HuH-7 (cell line): ENCODE results near the gene ZYG11B.
"Not testable (repeated sequence)": the region's sequence is repeated elsewhere in the genome, so short reads cannot be mapped to it uniquely, and the experiment has no call there.

Source experiments
- DNase-seq: peaks from one replicate; pipeline ENCODE4 v3.0.0; 2011; ENCODE audit warnings: low spot score

Gene ZYG11B

DNA sequence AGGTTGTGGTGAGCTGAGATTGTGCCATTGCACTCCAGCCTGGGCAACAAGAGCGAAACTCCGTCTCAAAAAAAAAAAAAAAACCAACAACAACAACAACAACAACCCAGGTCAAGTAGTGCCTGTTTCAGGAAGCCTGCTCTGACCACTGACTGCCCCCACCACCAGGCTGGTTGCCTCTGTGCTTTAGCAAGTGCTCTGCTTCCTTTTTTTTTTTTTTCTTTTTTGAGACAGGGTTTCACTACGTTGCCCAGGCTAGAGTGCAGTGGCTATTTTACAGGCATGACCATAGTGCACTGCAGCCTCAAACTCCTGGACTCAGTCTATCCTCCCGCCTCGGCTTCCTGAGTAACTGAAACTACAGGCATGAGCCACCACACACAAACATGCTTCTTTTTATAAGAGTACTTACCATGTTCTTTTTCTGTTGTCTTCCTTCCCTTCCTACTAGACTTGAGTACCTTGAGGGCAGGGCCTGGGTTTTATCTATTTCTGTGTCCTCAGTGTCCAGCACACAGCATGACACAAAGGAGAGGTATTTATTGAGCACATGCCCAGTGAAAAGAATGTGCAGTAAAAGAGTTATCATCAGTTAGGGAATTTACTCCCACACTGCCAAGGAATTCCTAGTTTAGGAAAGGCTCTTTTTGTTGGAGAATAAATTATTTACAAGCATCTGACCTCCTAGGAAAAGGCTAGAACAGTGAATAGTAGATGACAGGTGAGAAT lies 18.2 kb upstream of the ZYG11B start:
- DNase-seq = no peak

DNA sequence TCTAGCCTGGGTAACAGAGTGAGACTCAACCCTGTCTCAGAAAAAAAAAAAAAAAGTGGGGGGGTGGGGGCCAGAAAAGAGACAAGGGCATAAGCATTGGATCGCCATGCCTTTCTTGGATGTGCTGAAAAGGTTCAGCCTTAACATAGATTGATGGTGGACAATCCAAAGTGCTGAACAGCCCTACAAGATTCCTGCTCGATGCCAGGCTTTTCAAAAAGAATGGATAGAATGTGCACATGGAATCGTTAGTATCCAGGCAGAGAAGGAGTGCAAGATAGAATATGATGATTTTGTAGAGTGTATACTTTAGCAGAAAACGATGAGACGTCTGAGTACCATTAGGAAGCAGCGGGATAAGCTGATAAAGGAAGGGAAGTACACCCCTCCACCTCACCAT lies 17.2 kb upstream of the ZYG11B start:
- DNase-seq = no peak

DNA sequence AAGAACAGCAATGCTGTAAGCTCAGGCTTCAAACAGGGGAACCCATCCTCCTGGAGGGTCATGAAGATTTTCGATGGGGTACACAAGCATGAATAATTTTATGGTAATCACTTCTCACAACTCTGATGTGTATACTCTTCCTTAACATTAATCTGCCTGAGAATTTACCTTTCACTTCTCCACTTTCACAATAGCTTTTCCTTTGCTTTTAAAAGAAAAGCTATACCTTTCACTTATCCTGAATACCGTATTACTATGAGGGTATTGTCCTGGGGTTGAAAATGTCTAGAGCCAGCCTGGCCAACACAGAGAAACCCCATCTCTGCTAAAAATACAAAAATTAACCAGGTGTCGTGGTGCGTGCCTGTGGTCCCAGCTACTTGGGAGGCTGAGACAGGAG lies 12.7 kb upstream of the ZYG11B start:
- no peak for DNase-seq

DNA sequence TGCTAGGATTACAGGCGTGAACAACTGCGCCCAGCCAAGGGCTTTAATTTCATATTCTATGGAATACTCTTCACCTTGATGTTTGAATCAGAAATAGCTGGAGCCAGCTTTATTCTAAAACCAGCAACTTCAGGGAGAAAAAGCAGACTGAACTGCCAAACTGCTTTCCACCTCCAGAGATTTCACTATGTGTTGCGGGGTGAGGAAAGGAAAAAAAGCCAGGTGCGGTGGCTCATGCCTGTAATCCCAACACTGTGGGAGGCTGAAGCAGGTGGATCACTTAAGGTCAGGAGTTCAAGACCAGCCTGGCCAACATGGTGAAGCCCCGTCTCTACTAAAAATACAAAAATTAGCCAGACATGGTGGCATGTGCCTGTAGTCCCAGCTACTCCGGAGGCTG lies 11.0 kb upstream of the ZYG11B start:
- not testable (repeated sequence) for DNase-seq

DNA sequence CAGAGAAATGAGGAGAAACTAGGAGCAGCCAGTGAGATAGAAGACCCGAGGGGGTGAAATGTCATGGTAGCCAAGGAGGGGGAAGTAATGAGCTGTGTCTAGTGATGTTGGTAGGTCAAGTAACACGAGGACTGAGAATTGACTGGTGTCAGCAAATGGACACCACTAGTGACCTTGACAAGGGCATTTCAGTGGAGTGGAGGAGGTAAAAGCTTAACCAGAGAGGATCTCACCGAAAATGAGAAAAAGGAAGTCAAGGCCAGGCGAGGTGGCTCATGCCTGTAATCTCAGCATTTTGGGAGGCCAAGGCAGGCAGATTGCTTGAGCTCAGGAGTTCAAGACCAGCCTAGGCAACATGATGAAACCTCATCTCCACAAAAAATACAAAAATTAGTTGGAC lies 3.0 kb upstream of the ZYG11B start:
- no peak for DNase-seq

DNA sequence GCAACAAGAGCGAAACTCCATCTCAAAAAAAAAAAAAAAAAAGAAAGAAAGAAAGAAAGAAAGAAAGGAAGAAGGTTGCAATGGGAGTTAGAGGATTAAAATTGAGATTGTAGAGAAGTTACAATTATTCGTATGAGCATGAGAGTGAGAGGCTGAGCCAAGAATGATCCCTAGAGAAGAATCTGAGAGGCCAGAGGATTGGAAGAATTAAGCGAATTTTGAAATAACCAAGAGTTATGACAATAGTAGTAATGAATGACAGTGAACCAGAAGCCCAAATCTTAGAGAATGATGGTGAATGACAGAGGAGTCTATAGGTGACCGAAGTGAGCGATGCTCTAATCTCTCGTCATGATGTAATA lies 369 bp upstream of the ZYG11B start:
- DNase-seq = no peak

DNA sequence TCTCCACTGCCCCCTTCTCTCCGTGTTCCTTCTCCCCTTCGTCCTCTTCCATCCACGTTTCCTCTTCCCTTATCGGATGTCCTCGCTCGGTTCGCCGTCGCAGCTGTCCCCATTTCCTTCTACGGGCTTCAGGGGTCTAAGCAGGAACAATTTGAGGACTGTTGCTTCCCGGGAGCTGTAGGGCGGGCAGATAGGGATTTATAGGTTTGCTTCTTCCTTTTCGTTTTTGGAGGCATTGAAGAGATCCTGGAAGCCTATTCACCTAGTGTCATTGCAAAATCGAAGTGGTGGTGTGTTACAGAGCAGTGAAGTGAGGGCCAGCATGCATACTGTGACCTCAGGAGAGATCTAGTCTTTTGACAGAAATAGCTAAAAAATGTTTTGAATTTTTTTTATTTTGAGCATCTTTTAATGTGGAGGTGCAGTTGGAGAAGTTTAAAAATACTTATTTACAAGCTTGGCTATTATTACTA lies 897 bp downstream of the ZYG11B start:
- peak; percentile 30 for DNase-seq

DNA sequence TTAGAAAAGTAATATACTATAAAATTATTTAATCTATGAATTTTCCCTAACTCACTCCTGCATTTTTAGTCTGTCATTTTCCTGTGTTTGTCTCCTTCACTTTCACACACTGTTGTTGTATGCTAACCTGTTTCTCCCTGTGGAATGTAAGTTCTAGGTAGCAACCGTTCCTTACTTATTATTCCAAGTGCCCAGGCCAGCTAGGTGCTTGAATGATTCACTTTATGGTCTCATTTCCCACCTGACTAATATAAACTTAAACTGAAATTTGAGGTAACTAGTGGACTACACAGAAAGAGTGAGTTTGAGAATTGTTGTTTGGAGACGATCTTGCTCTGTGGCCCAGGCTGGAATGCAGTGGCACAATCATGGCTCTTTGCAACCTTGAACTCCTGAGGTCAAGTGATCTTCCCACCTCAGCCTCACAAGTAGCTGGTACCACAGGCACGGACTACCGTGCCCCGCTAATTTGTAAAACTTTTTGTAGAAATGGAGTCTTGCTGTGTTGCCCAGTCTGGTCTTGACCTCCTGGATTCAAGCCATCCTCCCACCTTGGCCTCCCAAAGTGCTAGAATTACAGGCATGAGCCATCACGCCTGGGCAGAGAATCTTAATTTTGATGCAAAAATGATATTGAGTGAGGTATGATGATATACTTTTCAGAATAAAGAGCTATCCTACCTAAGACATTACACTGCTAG lies 1.9 kb downstream of the ZYG11B start:
- no peak for DNase-seq

DNA sequence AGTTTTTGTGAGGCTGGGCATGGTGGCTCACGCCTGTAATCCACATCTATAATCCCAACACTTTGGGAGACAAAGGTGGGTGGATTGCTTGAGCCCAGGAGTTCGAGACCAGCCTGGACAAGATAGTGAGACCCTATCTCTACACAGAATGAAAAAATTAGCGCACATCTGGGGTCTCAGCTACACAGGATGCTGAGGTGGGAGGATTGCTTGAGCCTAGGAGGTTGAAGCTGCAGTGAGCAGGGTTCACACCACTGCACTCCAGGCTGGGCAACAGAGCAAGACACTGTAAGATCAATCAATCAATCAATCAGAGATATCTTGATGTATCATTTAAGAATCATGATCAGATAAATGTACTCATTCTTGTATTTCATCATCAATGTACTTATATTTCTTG lies 7.1 kb downstream of the ZYG11B start:
- DNase-seq = no peak

DNA sequence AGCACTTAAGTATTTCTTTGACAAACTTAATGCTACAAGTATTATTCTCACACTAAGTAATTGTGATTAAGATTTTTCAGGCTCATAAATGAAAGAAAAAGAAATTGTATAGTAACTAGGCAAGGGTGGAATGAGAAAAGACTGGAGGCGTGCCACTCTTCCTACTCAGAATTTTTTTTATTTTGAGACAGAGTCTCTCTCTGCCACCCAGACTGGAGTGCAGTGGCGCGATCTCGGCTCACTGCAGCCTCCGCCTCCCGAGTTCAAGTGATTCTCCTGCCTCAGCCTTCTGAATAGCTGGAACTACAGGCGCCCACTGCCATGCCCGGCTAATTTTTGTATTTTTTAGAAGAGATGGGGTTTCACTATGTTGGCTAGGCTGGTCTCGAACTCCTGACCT lies 9.1 kb downstream of the ZYG11B start:
- not testable (repeated sequence) for DNase-seq

DNA sequence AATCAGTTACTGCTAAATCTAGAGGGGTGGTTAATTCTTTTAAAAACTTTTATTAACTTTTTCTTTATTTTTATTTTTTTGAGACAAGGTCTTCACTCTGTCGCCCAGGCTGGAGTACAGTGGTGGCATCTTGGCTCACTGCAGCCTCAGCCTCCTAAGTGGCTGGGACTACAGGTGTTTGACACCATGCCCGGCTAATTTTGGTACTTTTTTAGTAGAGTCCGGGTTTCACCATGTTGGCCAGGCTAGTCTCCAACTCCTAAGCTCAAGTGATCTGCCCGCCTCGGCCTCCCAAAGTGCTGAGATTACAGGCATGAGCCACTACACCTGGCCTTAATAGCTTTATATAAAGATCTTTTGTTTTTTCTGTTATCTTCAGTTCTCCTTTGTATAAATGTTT lies 11.9 kb downstream of the ZYG11B start:
- no peak for DNase-seq

DNA sequence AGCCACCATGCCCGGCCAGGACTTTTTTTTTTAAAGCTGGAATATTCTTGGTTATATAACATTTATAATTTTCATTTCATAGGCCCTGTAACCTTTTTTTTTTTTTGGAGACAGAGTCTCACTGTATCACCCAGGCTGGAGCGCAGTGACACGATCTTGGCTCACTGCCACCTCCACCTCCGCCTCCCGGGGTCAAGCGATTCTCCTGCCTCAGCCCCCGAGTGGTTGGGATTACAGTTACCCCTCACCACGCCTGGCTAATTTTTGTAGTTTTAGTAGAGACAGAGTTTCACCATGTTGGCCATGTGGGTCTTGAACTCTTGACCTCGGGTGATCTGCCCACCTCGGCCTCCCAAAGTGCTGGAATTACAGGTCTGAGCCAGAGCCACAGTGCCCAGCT lies 12.6 kb downstream of the ZYG11B start:
- DNase-seq = no peak

DNA sequence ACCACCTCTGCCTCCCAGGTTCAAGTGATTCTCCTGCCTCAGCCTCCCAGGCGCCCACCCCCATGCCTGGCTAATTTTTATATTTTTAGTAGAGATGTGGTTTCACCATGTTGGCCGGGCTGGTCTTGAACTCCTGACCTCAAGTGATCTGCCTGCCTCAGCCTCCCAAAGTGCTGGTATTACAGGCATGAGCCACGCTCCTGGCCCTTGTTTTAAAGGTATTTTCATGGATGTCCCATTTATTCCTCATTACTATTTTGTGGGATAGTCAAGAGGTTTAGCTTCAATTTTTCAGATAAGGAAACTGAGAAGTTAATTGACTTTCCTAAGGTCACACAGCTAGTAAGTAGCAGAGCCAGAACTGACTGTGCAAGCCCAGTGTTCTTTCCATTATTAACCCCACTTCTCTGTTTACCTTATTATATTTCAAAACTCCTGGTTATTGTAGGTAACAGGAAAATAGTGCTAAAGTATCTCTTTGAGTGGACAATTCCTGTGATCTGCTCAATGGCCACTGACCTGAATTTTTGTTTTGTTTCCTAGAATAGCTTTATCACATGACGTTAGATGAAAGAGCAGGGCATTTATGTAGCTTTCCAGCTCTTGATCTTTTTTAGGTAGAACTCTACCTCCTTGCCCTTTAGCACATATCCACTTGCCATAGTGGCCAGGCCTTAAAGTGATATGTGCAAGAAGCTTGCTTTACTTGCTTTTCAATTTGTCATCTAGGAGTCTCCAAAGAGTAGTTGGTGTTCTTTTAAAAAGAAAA lies 13.6 kb downstream of the ZYG11B start:
- DNase-seq = no peak

DNA sequence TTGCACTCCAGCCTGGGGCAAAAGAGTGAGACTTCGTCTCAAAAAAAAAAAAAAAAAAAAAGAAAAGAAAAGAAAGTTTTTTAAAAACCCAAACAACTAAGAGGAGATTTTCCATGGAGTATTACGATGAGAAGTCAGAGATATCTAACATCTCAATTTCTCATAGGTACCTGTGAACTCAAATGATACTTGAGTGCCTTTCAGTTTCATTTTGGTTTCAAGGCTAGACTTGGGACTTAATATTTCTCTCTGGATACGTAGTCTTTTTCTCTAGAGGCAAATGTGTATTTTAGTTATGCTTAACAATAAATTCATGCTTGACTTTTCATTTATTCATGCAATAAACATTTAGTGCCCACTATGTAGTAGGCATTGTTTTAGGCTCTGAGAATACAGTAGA lies 15.0 kb downstream of the ZYG11B start:
- no peak for DNase-seq

DNA sequence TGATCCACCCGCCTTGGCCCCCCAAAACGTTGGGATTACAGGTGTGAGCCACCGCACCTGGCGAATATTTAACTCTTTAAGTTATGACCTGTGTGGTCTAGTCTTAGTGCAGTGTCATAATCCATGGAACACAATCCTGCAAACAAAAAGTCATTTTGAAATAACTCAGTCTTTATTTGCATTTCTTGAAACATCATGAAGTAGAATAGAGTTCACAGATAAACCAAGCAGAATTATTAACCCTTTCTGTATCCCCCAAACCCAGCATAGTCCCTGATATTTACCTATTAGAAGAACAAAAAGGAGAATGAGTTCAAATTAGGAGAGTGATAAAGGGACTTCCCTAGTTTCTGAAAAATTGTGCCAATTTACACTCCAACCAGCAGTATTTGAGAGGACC lies 19.9 kb downstream of the ZYG11B start:
- DNase-seq = no peak

DNA sequence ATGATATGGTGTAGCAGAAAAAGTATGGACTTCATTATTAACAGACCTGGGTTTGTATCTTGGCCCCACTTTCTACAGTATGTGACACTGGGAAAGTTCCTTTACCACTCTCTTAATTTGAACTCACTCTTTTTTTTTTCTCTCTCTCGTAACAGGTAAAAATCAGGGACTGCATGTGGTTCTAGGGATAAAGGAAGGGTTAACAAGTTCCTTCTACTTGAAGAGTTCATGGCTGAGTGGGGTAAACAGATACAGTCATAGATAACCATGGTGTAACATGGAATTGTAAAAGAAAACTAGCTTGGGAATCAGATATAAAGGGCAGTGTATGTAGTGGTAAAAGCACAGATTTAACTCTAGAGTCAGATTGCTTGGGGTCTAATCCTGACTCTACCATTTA lies 21.2 kb downstream of the ZYG11B start:
- no peak for DNase-seq

DNA sequence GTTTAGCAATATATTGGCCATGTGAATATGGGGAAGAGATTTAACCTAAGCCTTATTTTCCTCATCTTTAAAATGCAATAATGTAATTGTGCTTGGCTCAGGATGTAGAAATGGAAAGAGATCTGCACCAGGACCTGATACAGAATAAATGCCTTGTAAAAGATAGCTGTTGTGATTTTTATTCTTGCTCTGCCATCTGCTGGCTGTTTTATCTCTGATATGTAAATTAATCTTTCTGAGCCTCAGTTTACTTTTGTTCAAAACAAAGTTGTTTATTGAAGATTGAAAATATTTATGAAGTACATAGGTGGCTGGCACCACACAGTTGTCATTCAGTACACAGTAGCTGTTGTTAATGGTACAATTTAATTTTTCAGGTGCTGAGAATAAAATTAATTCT lies 21.9 kb downstream of the ZYG11B start:
- no peak for DNase-seq

DNA sequence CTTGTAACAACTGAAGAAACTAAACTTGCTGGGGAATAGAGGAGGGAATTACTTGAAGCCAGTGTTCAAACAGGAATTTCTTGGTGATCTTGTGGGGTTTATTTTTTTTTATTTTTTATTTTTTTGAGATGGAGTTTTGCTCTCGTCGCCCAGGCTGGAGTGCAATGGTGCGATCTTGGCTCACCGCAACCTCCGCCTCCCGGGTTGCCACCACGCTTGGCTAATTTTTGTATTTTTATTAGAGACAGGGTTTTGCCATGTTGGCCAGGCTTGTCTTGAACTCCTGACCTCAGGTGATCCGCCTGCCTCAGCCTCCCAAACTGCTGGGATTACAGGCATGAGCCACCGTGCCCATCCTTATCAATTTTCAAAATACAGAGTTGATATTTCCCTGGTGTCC lies 23.2 kb downstream of the ZYG11B start:
- not testable (repeated sequence) for DNase-seq

DNA sequence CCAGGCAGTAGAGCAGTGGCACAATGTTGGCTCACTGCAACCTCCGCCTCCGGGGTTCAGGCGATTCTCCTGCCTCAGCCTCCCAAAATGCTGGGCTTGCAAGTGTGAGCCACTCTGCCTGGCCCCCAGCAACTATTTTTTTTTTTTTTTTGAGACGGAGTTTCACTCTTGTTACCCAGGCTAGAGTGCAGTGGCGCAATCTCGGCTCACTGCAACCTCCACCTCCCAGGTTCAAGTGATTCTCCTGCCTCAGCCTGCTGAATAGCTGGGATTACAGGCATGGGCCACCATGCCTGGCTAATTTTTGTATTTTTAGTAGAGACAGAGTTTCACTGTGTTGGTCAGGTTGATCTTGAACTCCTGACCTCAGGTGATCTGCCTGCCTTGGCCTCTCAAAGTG lies 23.9 kb downstream of the ZYG11B start:
- DNase-seq = not testable (repeated sequence)

DNA sequence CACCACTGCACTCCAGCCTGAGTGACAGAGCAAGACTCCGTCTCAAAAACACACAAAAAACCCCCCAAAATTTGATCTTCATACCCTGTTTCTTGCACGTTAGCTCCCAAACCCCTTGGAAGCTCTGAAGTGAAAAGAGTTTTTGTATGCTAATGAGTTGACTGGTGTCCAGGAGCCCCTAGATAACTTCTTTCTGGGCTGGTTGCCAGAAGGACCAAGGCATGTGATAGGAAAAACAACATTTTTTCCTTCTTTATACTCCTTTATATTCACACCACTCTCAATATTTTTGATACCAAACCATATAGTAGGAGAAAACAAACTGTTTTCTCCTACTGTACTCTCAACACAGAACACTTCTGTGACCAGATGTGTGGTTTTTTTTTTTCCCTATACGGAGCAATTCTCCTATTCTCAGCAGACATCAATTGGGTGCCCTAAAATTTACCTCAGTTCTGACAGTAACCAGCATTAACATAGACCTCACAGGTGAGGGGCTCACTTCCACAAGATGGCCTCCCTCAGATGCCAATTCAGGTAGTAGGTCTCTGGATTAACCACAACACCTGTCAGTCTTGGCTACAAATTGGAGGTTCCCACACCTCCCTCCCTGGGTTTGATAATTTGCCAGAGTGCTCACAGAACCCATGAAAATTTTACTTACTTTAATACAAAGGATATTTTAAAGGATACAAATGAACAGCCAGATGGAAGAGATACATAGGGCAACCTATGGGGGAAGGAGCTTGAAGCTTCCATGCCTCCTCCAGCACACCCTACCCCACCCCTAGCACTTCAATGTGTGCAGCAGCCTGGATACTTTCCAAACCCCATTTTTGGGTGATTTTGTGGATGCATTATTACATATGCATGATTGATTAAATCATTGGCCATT lies 25.6 kb downstream of the ZYG11B start:
- no peak for DNase-seq

DNA sequence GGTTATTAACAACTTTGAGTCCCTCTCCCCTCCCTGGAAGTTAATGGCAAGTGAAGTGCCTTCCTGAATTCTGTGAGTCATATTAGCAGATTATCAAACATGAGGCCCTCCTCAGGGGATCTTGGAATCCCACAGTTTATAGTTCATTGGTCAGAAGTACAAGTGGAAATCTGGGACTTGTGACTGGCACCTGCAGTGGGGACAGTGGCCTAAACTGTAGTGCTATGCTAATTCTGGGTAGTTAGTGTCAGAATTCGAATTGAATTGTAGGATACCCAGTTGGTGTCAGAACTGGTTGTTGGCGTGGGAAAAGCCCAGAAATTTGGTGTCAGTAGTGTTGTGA lies 26.2 kb downstream of the ZYG11B start:
- DNase-seq = no peak

DNA sequence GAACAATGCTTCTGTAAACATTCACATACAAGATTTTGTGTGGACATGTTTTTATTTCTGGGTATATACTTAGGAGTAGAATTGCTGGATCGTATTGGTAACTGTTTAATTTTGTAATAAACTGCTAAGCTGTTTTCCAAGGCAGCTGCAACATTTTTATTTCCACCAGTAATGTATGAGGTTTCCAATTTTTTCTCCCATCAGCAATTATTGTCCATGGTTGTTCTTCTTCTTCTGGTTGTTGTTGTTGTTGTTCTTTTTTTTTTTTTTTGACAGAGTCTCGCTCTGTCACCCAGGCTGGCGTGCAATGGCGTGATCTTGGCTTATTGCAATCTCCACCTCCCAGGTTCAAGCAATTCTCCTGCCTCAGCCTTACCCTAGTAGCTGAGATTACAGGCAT lies 26.9 kb downstream of the ZYG11B start:
- no peak for DNase-seq
